HG02943 (cell line): ENCODE data around the gene ALKBH4.
"Not testable (repeated sequence)": the region's sequence is repeated elsewhere in the genome, so short reads cannot be mapped to it uniquely, and the experiment has no call there.

Experiments
- ATAC-seq: cut with Tn5 transposase; IDR thresholded peaks from one replicate; pipeline ENCODE4 v1.9.1; 2021; ENCODE audit warnings: mild to moderate bottlenecking, low read depth, moderate library complexity; ENCODE audit not compliant: unreplicated experiment

The ALKBH4 gene, protein sequence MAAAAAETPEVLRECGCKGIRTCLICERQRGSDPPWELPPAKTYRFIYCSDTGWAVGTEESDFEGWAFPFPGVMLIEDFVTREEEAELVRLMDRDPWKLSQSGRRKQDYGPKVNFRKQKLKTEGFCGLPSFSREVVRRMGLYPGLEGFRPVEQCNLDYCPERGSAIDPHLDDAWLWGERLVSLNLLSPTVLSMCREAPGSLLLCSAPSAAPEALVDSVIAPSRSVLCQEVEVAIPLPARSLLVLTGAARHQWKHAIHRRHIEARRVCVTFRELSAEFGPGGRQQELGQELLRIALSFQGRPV

DNA sequence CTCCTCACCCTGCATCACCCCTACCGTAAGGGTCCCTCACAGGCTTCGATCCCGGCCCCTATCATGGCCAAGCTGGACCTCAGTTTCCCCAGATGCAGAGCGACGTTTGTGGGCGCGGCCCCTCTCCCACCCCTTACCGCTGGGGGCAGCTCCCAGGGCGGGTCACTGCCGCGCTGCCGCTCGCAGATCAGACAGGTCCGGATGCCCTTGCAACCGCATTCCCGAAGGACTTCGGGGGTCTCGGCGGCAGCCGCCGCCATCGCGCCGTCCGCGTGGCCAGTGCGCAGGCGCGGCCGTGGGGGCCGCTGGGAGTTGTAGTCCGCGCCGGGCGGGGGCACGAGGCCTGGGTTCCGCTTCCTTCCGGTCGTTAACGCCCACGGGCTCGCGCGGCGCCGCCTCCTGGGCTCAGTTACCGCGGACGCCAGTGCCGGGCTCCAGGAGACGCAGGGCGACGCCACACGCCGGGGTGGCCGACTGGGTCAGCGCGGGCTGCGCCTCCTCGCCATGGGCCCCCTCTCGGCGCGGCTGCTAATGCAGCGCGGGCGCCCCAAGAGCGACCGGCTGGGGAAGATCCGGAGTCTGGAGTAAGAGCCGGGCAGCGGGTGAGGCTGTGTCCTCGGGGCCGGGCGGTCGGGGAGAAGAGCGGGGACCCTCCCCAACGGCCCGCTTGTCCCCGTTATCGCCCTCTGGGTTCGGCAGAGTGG is at the start of gene ALKBH4, which contains the start of gene LRWD1:
Gene ALKBH4 (minus strand): TSS at position 287 of the 704 bp plus-strand sequence. CDS start 27 bp downstream, at position 260.
Gene LRWD1 (plus strand): TSS at position 408 of the 704 bp plus-strand sequence. CDS start 97 bp downstream, at position 505.
- ATAC-seq, result peak; percentile 78

DNA sequence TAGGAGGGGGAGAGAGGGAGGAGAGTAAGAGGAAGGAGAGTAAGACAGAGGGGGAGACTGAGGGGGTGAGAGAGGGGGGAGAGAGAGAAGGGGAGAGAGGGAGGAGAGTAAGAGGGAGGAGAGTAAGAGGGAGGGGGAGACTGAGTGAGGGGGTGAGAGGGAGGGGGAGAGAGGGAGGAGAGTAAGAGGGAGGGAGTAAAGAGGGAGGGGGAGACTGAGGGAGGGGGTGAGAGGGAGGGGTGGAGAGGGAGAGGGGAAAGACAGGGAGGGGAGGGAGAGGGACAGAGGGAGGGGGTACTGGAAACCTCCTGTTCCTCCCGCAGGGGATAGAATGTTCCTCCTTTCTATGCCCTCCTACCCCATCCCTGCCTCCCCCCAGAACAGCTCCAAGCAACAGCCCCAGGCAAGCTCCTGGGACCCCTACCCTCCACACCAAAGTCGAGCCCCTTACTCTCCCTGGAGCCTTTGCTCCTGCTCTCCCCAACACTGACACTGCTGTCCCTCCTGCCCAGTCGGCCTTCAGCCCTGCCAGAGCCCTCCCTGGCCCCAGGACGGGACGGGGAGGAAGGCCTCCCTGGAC is 48.1 kb upstream of the ALKBH4 start:
- not testable (repeated sequence) for ATAC-seq

DNA sequence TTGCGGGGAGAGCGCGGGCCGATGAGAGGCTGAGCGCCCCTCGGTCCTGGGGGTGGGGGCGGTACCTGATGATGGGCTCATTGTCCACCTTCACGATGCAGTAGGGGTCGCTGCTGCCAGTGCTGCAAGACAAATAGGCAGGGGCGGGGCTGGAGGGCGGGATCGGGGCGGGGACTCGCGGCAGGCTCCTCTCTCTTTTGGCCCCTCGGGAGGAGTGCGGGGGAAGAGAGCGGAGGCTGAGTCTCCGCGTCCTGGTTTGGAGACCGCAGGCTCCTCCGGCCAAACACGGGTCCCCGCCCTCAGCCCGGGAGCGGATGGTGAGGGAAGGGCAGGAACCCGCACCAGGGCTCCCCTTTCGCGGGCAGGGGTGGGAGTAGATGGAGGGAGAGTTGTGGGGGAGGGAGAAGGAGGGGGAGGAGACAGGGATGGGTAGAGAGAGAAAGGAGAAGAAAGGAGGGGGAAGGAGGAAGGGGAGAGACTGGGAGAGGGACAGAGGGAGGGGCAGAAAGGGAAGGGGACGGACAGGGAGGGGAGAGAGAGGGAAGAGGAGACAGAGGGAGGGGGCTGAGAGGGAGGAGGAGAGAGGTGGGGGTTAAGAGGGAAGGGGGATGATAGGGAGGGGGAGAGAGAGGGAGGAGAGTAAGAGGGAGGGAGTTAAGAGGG is 47.3 kb upstream of the ALKBH4 start:
- peak; percentile 30 for ATAC-seq

DNA sequence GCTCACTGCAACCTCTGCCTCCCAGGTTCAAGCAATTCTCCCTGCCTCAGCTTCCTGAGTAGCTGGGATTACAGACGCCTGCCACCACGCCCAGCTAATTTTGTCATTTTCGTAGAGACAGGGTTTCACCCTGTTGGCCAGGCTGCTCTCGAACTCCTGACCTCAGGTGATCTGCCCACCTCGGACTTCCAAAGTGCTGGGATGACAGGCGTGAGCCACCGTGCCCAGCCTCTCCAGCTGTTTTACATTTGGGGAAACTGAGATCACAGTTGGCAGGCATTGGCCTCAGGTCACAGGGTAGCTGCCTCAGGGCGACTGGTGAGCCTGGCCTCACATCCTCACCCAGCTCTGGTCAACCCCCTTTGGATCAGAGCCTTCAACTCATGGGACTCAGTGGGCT is 45.9 kb upstream of the ALKBH4 start:
- not testable (repeated sequence) for ATAC-seq

DNA sequence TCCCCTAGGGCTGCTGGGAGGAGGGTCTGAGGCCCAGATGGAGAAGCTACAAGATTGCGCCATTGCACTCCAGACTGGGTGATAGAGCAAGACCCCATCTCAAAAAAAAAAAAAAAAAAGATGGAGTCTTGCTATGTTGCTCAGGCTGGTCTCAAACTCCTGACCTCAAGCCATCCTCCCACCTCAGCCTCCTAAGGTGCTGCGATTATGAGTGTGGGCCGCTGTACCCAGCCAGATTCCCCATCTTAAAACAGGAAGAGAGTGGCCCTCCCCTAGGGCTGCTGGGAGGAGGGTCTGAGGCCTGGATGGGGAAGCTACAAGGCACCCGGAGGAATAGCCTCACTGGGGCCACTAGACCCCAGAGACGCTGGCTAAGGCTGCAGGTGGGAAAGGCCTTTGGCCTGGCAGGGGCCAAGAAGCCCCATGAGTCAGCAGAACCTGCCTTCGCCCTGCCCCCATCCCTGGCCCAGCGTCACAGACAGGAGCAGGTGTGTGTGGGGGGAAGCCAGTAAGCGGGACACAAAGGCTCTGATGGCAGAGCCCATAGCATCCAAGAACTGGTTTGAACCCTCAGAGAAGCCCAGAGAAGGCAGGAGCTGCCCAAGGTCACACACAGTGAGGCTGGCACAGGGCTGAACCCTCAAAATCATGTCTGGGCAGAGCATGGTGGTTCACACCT is 42.9 kb upstream of the ALKBH4 start:
- ATAC-seq, result not testable (repeated sequence)

DNA sequence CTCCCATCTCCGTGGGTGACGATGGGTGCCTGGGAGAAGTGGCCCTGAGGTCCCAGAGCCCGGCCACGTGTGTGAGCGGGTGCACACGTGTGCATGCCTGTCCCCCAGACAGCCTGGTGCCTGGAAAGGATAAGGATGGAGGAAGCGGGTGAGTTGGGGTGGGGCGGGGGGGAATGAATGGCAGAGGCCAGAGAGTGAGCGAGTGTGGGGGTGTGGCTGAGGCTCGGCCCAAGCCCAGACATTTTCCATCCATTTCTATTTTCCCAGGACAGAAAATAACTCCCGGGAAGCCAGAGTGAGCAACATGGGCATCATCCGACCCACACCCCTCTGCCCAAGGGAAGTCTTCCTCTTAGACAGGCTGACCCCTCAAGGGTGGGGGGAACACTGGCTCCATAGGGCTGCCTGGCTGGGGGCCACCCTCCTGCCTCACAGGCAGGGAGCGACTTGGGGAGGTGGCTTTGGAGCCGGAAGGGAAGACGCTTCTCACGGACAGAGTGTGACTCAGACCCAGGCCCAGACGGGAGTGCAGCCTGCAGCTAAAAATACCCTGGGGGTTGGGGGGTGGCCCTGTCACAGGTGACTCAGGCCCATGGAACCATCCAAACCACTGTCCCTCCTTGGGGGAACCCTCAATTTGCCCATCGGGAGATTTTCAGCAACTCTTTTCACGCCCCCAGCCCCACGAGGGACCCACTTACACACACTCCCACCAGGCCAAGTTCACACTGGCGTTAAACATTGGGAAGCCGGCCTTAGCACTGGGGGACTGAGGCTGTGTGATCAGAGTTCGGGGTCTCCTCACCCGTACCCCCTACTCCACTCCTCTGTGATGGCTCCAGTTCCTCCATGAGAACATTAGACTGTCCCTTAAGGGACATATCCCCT is 40.9 kb upstream of the ALKBH4 start:
- ATAC-seq, result not testable (repeated sequence)

DNA sequence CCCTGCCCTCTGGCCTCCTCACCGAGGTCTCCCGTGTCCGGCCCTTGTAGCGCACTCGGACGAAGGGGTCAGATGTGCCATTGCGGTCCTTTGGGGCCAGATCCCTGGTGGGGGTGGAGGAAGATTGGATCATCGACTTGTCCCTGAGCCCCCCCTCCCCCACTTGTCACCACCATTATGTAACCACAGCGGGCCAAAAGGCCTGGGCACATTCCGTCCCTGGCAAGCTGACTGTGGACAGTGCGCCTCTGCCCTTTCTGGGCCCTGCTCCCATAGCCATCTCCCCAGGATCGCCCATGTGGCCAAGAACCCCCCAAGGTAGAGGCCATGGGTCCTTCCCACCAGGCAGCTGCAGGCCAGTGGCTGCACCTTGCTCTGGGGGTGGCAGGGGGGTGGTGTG is 38.5 kb upstream of the ALKBH4 start:
- ATAC-seq, result not testable (repeated sequence)

DNA sequence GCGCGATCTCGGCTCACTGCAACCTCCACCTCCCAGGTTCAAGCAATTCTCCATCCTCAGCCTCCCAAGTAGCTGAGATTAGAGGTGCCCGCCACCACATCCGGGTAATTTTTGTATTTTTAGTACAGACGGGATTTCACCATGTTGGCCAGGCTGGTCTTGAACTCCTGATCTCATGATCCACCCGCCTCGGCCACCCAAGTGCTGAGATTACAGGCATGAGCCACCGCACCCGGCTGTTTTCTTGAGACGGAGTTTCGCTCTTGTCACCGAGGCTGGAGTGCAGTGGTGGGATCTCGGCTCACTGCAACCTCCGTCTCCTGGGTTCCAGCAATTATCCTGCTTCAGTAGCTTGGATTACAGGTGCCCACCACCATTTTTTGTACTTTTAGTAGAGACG is 33.7 kb upstream of the ALKBH4 start:
- not testable (repeated sequence) for ATAC-seq

DNA sequence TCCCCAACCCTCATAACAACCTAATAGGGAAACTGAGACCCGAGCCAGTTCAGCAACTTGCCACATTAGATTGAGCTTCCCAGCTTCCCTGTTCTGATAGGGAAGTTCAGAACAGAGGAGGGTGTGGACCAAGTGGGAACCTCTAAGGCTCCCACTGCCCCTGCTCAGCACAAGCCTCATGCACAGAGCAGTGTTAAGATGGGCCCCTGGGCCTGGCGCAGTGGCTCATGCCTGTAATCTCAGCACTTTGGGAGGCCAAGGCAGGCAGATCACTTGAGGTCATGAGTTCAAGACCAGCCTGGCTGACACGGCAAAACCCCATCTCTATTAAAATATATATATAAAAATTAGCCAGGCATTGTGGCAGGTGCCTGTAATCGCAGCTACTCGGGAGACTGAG is 32.6 kb upstream of the ALKBH4 start:
- ATAC-seq, result not testable (repeated sequence)

DNA sequence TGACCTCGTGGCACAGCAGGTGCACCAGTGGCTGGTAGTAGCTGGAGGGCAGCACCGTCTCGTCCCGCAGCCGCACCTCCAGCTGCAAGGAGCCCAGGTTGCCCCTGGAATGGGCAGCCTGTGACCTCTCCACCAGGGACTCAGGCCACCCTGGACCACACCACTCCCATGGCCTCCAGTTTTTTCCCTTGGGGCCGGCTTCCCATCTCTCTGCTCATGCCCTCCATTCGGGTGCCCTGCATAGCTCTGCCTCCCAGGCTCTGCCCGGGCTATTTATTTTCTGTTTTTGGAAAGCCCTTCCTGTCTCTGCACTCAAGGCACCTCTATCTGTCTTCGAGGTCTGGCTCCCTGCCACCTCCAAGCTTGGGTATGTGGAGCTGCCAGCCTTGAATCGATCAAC is 32.2 kb upstream of the ALKBH4 start:
- ATAC-seq, result not testable (repeated sequence)

DNA sequence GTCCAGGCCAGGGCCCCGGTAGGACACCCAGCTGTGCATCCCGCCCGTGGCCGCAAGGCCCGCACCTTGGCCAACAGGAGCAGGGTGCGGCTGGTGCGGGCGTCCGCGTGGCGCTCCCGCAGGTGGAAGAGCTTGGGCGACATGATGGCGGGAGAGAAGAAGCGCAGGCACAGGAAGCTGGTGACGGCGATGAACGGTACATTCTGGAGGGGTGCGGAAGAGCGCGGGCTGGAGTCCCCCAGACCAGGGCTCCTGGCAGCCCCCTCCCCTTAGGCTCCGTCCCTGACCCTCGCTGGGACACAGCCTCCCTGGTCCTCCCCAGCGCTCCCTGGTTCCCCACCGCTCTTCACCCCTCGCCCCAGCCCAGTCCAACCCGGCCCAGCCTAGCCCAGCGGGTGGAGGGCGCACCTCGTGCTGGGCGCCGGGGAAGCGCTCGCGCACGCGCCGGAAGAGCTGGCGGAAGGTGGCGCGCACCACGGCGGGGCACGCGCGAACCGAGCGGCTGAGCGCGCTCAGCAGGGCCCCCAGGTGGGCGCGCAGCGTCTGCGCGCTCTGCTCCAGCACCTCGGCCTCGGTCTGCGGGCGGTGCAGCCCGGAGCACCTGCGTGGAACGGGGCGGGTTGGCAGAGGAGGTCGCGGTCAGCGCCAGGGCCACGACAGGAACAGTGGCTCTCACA is 29.9 kb upstream of the ALKBH4 start:
- ATAC-seq, result peak; percentile 43

DNA sequence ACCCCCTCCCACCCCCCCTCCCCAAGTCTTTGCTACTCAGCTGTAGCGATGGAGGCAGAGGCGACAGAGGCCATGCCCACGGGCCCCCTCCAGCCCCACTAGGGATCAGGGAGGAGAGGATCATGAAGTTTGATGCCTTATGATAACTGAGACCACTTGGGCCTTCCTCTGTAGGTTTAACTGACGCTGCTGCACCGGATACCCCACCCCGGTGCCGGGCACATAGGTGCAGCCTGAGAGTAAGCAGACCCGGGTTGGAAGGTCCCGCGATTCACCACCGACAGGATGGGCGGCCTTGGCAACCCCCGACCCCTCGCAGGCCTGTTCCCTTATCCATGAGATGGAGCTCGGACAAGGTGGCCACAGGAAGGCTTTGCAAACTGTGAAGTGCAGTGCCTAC is 29.4 kb upstream of the ALKBH4 start:
- ATAC-seq, result peak; percentile 5

DNA sequence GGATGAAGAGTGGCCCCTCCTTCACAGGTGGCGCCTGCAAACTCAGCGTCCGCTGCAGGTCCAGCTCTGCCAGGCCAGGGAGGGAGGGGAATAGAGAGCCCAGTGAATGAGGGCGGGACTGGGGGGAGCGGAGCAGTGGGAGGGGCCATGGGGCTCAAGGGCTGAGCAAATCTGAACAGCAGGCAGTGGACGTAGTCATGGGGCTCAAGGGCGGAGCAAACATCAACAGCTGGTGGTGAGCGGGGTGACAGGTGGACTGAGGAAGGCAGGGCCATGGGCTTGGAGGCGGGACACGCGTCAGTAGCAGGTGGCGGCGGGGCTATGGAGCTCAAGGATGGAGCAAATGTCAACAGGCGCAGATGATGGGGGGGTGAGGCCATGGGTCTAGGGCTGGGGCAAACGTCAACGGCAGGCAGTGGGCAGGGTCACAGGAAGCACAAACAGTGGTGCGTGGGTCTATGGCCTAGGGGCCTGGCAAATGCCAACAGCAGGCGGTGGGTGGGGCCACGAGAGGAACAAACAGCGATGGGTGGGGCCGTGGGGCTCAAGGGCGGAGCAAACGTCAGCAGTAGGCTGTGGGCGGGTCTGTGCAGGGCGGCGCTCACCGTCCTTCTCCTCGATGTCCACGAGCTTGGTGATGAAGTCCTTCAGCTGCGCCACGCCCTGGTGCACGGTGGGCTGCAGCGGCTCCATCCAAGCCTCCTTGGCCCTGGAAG is 28.7 kb upstream of the ALKBH4 start:
- ATAC-seq, result peak; percentile 48

DNA sequence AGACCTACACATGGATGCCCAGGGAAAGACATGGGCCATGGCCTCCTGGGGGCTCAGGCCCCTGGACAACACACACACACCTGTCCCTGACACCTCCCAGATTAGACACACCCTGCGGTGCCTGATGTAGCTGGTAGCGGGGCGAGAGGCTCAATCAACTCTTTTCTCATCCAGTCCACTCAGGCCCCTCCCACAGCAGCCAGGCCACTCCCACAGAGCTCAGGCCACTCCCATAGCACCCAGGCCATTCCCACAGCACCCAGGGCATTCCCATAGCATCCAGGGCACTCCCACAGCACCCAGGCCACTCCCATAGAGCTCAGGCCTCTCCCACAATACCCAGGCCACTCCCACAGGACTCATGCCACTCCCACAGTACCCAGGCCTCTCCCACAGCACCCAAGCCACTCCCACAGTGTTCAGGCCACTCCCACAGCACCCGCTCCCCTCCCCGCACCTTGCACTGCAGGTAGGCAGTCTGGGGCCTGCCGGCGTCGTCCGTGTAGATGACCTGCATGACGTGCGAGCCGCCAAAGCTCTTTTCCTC is 25.9 kb upstream of the ALKBH4 start:
- ATAC-seq, result peak; percentile 37

DNA sequence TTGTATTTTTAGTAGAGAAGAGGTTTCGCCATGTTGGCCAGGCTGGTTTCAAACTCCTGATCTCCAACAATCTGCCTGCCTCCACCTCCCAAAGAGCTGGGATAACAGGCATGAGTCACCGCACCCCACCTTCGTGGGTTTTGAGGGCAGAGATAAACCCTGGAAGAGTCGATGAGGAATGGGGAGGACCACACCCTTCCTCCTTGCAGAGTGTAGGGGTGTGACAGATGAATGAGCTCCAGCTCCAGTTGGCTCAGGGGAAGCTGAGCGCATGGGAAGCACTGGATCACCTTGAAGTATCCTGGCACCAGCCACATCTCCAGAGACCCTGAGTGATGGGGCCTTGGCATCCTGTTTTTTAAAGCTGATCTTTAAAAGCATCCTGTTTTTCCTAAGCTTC is 19.7 kb upstream of the ALKBH4 start:
- not testable (repeated sequence) for ATAC-seq

DNA sequence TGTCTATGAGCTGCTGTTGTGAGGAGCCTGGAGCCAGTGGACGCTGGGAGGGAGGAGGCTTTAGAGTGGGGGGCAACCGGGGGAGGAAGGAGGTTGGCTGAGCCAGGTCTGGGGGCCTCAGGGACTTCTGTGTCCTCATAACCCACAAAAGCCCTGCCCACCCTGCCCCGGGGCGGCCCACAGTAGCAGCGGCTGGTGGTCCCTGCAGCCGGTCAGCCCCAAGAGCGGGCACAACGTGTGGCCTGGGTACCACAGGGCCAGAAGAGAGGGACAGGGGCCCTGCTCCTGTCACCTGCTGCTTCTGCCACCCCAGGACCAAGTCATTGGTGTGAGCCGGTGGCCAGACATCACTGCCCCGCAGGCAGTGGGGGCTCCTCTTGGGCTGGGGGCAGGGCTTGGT is 17.3 kb upstream of the ALKBH4 start:
- ATAC-seq, result not testable (repeated sequence)

DNA sequence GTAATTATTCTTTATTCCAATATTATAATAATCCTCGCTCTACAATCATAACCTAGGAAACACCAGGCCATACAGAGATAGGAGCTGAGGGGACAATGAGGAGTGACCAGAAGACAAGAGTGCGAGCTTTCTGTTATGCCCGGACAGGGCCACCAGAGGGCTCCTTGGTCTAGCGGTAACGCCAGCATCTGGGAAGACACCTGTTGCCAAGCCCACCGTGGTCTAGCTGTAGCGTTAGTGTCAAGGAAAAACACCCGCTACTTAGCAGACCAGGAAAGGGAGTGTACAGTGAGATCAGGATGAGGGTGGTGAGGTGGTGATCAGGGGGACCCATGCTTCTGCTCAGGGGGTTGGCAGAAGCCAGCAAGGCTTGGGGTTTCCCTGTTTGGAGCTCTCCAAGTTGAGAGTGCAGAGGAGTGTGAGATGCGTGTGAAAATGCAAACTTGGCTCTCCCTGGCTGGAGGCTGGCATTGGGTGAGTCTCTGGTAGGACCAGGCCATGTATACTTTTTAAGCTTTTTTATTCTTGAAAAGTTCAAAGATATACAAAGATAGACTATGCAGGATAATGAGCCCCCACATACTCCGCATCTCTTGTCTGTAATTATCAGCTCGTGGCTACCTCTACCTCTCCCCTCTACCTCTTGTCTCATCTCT is 15.4 kb upstream of the ALKBH4 start:
- not testable (repeated sequence) for ATAC-seq
